Inferior parietal cortex (tissue), 1 donor: ENCODE results near the gene KRTAP20-2.

Experiments used
- DNase-seq: peaks from one replicate; pipeline ENCODE4 v3.0.0-alpha.2; 2016; ENCODE audit errors: extremely low spot score

Gene KRTAP20-2

DNA sequence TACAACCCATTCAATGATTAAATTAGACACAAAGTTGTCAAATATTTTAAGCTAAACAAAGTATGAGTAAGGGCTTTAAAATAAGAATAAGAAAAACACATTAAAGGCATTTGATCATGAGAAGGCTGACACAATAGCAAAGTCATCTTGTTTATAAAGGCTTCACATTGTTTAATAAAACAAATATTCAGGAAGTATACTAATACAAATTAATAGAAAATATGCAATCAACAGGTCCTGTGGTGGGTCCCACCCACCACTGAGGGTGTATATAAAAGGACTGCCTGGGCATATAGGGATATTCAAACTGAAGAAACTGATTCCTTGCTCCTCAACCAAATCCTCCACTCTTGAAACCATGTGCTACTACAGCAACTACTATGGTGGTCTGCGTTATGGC, at the start of gene KRTAP20-2:
Gene KRTAP20-2 (plus strand): TSS at position 301 of the 400 bp plus-strand sequence. CDS start 58 bp downstream, at position 359.
- DNase-seq, result no peak

DNA sequence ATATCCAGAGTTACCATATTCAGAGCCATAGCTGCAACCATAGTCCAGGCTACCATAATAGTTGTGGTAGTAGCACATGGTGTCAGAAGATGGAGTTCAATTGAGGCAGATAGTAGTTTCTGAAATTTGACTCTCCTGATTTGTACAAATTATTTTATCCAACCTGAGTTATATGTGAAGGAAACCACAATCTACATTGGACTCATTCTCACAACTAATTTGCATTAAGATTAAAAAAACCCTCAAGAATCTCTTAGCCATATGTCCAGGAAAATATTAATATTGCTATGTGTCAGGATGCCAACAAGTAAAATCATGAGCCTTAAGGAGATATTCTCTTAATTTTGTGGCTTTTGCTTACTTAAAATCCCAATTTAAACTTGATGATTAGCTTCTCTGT, 44.7 kb upstream of the KRTAP20-2 start, which contains the start of gene KRTAP22-2:
Gene KRTAP22-2 (minus strand): TSS at position 101 of the 400 bp plus-strand sequence.
- DNase-seq, result no peak

DNA sequence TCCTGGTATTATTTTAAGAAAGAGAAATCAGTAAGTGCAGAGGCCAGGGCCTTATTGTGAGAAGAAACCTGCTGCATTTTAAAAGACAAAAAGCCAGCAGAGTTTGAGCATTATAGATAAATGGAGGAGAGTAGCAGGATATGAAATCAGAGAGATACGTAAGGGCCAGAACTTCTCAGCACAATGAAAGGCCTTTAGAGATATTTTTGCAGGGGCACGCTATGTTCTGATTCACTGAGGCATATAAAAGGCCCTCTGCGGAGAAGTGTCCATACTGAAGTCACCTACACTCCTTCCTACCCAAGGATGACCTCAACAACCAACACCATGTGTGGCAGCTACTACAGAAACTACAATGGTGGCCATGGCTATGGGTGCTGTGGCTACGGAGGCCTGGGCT, 42.9 kb upstream of the KRTAP20-2 start, which contains the start of gene KRTAP6-3:
Gene KRTAP6-3 (plus strand): TSS at position 301 of the 400 bp plus-strand sequence. CDS start 6 bp downstream, at position 307.
- DNase-seq, result no peak

DNA sequence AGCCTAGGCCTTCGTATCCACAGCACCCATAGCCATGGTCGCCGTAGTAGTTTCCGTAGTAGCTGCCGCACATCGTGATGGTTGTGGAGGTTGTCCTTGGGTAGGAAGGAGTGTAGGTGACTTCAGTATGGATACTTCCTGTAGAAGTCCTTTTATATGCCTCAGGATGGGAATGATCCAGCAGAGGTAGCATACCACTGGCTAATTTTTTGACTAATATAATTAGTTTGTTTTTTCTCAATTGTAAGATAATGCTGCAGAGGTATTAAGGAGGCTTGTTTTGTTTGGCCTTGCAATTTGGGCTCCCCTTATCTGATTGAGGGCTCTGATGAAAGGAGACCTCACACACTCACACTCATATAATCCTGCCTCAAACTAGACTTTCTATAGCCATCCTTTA, 36.2 kb upstream of the KRTAP20-2 start, which contains the start of gene KRTAP6-2:
Gene KRTAP6-2 (minus strand): TSS at position 101 of the 400 bp plus-strand sequence. CDS start 28 bp downstream, at position 73.
- DNase-seq, result no peak

DNA sequence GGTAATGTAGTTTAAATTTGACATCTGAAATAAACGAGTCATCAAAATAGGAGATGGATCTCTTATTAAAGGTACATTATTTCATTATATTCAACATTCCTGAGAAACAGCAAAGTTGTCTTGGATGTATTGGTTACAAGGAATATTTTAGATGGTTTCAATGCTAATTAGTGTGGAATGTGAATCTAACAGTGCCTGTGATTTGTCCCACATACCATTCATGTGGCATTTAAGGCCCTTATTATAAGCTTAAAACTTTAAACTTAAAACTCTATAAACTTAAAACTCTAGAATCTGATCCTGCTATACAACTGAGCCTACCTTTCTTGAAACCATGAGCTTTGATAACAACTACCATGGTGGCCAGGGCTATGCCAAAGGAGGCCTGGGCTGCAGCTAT, 34.2 kb upstream of the KRTAP20-2 start, which contains the start of gene KRTAP22-1:
Gene KRTAP22-1 (plus strand): TSS at position 301 of the 400 bp plus-strand sequence.
- DNase-seq, result no peak

DNA sequence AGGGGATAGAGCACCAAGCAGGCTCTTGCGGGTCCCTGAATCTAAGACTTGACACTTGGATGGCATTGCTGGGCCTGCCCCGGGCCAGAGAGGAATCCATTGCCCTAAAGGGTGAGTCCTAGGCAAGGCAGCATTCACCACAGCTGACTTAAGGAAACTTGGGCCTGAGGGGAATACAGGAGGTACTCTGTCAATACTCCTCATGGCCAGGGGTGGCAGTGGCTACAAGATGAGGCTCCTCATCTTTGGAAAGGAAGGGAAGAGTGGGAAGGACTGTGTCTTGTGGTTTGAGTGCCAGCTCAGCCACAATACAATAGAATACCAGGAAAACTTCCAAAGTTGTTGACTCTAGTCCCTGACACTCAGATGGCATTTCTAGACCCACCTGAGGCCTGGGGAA, 29.0 kb upstream of the KRTAP20-2 start:
- no peak for DNase-seq

DNA sequence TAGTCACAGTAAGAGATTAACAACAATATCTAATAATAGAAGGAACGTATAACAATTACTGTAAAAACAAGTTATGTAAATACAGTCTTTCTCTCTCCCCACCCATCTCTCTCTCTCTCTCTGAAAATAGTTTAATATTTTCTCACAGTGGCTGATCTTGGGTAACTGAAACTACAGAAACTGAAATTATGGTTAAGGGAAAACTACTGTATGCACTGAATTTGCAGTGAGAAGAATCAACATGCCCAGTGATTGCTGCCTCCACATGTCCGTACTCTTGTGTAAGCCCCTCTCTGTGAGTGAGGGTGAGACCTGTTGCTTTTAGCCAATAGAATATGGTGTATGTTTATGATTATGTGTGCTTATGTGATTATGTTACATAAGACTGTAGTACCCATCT, 22.9 kb upstream of the KRTAP20-2 start:
- DNase-seq, result no peak

DNA sequence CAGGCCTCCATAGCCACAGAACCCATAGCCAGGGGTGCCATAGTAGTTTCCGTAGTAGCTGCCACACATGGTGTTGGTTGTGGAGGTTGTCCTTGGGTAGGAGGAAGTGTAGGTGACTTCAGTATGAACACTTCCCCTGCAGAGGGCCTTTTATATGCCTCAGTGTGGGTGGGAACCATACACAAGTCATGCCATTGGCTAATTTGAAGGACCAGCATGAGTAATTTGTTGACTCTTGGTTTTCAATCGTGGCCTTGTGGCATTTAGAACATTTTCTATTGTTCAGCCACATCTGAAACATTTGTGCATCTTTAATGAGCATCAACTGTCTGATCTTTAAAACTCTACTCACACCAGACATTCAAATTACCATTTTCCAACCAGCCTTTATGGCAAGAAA, 21.2 kb upstream of the KRTAP20-2 start, which contains the start of gene KRTAP6-1:
Gene KRTAP6-1 (minus strand): TSS at position 95 of the 400 bp plus-strand sequence. CDS start 26 bp downstream, at position 69.
- no peak for DNase-seq

DNA sequence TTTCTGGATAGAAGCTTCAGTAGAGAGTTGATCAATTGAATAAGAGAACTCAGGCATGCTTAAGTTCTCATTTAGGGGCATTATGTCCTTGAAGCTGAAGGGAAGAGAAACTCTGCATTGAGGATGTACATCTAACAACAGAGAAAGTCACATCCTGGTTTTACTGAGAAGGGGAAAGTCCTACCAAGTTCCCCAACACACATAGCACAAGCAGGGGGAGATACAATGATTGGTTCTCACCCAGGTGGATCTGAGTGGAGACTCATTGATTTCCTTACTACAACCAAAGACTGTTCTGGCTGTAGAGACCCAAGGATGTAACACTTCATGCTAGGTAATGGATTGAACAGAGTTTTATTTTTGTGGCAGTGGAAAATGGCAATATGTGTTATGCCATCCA, 19.8 kb upstream of the KRTAP20-2 start:
- no peak for DNase-seq

DNA sequence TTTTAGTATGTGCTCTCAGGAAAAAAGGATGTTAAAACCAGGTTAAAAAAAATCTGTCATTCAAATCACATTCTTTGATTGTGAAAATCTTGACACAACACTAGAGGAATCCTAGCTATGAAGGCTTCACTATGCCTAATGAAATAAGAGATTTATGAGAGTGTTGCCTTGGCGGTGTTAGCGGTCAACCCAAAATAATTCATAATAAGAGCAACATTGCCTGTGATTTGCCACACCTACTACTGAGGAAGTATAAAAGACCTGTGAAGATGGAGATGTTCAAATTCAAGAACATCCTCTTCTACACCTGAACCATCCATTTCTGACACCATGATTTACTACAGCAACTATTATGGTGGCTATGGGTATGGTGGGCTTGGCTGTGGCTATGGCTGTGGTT, 18.9 kb upstream of the KRTAP20-2 start, which contains the start of gene KRTAP20-1:
Gene KRTAP20-1 (plus strand): TSS at position 301 of the 400 bp plus-strand sequence. CDS start 30 bp downstream, at position 331.
- no peak for DNase-seq

DNA sequence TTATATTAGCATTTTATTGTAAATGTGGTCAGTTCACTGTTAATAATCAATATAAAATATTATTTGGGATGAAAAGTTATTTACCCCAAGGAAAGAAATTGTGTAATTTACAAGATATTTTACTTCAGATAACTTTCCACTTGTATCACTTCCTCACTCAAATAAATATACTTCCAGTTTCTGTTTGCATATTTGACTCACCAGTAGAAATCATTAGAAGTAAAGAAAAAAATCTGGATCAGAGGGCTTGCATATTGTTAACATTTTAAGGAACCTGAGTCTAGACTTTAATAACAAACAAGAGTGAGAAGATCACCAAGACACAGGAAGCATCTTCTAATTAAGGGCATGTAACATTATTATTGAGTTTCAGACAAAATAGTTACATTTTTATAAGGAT, 14.9 kb upstream of the KRTAP20-2 start:
- no peak for DNase-seq

DNA sequence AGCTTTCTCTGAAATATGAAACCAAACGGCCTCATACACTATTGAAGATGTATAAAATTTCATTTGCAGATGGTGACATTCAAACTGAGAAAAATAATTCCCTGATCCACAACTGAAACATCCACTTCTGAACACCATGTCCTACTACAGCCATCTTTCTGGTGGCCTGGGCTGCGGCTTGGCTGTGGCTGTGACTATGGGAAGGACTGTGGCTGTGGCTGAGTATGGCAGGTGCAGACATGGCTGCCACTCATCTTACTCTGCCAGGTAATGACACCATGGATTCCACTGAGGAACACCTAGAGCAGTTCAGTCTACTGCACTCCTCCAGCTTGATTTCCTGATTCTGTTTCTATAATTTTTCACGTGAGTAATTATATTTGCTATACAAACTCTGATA, 14.5 kb upstream of the KRTAP20-2 start, which contains the start of gene KRTAP20-4:
Gene KRTAP20-4 (plus strand): TSS at position 106 of the 400 bp plus-strand sequence.
- no peak for DNase-seq

DNA sequence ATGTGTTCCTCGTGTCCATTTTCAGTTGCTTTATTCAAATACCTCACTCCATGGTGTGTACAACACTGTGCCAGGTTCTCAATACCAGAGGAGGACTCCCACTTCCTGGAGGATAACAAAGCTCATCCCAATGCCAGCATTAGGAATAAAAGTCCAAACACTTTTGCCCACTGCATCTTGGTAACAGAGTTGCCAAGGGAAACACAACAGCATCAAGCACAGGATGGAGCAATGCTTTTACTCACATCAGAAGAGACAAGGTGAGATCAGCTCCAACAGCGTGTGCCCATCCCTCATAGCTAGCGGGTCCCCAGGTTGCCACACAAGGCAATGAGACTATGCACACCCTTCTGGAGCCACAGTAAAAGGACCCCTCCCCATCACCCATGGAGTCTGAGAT, 11.6 kb upstream of the KRTAP20-2 start:
- no peak for DNase-seq

DNA sequence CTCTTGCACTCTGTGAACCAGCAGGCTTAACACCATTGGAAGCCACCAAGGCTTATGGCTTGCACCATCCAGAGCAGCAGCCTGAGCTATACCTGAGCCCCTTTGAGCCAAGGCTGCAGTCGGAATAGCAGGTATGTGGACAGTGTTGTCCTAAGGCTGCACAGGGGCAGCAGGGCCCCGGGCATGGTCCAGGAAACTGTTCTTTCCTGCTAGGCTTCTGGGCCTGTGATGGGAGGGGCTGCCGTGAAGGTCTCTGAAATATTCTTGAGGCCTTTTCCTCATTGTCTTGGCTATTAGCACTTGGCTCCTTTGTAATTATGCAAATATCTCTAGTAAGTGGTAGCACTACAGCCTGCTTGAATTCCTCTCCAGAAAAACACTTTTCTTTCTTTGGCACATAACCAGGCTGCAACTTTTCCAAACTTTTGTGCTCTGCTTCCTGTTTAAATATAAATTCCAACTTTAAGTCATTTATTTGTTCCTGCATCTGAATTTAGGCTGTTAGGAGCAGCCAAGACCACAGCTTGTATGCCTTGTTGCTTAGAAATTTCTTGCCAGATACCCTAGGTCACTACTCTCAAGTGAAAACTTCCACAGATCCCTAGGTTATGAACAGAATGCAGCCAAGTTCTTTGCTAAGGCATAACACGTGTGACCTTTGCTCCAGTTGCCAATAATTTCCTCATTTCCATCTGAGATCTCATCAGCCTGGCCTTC, 9.4 kb upstream of the KRTAP20-2 start:
- DNase-seq, result no peak

DNA sequence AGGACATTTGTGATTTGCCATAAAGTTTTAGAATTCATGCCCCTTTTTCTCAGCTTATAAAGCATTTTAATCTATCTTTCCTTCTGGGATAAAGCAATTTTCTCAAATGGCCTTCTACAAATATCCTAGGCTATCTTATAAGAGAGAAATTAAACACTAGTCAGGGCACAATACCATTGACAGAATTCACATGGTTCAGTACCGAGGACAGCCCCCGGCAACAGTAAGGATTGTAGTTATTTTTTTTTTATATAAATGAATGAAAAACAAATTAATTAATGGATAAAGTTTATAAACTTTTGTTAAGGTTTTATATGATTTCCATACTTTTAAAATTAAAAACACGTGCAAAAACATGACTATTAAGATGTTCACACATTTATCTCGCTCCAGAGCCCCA, 6.9 kb upstream of the KRTAP20-2 start:
- no peak for DNase-seq

DNA sequence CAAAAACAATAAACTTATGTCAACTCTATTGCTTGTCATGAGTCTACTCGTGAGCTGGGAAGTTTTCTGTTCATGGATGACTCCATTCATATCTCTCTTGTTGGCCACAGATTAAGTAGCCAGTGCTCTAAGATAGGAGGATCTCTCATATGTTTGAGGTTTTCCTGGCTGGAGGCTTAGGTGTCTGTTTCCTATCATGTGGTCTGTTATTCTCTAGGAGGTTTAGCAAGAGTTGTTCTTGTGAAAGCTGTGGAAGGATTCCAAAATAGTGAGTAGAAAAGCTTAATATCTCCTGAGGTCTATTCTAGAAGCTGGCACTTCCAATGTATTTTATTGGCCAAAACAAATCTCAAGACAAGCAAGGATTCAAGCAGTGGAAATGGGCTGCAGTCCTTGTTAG, 5.8 kb upstream of the KRTAP20-2 start:
- DNase-seq, result no peak

DNA sequence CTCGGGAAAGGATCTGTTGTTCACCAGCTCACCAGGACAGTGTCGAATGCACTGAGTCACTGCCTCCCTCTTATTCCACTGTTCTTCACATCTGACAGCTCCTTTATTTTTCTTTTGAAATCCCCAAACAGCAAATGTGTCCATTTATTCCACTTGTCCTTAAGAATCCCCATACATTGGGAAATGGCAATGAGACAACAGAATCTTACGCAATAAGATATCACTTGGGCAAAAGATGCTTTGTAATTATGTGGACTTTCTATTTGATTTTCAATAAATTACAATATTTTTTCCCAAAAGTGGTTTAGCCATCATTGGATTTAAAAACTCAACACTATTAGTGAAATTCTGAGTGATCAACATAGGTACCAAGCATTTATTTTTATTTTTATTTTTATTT, 3.7 kb downstream of the KRTAP20-2 start:
- DNase-seq, result no peak

DNA sequence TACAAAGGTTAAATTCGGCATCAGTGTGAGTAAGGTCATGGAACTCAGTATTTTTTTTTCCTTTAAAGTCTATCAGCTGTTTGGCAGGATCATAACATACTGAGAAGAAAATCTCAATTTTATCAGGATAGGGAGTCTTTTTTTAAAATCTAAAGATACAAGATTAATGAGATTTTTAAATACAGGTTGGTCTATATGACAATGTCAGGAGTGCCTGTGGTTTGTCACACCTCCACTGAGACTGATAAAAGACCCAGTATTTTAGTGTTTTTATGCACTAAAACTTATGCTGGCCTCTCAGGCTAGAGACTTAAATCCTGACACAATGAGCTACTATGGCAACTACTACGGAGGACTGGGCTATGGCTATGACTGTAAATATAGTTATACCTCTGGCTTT, 7.6 kb downstream of the KRTAP20-2 start, which contains the start of gene KRTAP20-3:
Gene KRTAP20-3 (plus strand): TSS at position 301 of the 400 bp plus-strand sequence.
- no peak for DNase-seq

DNA sequence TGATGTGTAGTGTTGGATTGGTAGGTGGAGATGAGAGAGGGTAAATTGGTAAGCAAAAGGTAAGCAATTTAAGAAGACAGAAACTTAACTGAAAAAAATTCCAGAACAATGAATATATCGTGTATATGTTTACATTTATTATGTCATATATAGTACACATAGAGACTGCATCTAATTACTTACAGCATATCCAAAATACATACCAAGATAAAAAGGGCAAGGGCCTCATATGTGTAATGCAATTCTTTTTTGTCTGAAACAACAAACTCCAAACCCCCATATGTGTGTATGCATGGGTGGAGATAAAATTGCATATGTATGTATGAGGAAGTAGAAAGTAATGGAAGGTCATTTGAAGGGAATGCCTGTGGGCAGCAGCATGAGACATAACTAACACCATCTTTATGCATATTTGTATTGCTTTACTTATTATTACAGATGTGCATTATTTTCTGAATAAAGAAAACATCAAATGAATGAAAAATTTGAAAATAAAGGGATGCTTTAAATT, 12.0 kb downstream of the KRTAP20-2 start:
- DNase-seq, result no peak

DNA sequence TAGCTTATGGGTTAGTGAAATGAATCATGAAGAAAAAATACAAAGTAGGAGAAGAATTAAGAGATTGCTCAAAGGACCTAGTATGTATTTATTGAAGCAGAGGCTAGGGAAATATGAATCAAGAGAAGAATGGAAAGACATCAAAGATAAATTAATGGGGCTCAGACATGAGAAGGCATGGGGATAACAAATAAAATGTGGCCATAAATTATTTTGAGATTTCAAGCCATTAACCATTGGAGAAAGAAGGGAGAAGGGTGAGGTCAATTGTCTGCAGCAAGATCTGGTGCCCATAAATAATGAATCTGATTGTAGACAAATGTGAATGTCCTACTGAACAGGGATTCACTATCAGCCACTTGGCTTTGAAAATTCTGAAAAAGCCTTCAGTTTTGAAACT, 17.9 kb downstream of the KRTAP20-2 start:
- no peak for DNase-seq

DNA sequence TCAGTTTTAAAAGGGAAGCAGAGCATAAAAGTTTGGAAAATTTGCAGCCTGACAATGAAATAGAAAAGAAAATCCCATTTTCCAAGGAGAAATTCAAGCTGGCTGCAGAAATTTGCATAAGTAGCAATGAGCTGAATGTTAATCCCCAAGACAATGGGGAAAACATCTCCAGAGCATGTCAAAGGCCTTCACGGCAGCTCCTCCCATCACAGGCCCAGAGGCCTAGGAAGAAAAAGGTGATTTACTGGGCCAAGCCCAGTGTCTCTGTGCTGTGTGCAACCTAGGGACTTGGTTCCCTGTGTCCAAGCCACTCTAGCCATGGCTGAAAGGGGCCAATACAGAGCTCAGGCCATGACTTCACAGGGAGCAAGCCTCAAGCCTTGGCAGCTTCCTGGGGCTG, 33.8 kb downstream of the KRTAP20-2 start:
- DNase-seq, result no peak

DNA sequence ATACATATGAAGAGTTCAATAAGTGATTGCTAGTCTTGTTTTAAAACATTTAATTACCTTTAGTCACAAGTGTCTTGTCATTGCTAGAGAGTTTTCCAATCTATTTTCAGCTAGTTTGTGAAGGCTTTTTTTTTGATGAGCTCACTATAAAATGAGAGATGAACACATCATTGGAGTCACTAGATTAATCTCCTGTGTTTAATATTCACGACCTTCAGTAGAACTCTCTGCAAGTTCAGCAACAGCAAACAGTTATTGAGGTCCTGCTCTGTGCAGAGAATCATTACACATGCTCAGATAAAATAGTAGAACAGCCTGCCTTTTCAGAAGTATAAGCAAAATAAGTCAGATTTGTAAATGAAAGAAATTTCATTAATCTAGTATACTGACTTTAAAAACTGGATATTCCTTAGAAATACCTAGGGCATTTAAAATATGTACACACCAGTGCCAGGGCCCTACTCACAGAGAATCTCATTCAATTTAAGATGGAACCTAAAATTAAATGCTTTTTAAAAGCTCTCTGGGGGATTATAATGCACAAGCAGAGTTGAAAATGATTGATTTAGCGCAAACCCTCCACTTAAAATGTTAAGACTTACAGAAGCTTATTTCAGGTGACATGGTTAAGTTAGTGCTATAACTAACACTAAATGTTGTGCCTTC, 38.1 kb downstream of the KRTAP20-2 start:
- no peak for DNase-seq
